ENCODE measurements around the gene C1QB. TPM values are rescaled to one million over a fixed set of nuclear protein-coding genes. Genes with fewer than 3 reads are reported as not detected.
A peak's percentile ranks its signal among the peaks of the same experiment; 100 is the strongest.

The C1QB gene
- total RNA-seq, 2 experiments from 2014 or later = not detected

- H3K36me3 Mint-ChIP-seq (ENCODE audit: low read depth) = no peaks in the 10 kb centered on the region
- ChIA-PET POLR2A (no interaction called here), CTCF (no interaction called here)
These were observed 31.3 kb upstream of the C1QB start for GRCh38 chr1:22621761-22622160.

GRCh38 chr1:22625262-22625925 lies 27.6 kb upstream of the C1QB start:
- Mint-ChIP-seq H3K4me3 (no peak overlapping the region), H3K36me3 (ENCODE audit: low read depth) (no peaks in the 10 kb centered on the region), H3K27ac (no peak overlapping the region), H3K4me1 (no peaks in the 10 kb centered on the region), H3K27me3 (peaks cover 12% of the 10 kb centered on the region), H3K9me3 (no peaks in the 10 kb centered on the region)
- DNase-seq = no peak
- ChIA-PET POLR2A (no interaction called here), CTCF (interaction anchor here (0.5 to 0.7 kb wide), 2 partner anchors 34 to 431 kb away, joined by 3 read pairs; no protein-coding TSS in a partner anchor)

More at GRCh38 chr1:22621761-22622160, 31.3 kb upstream of the C1QB start:
- Mint-ChIP-seq H3K4me3 (no peak overlapping the region), H3K27ac (no peak overlapping the region), H3K9me3 (no peaks in the 10 kb centered on the region), H3K4me1 (no peaks in the 10 kb centered on the region), H3K27me3 (peaks cover 5% of the 10 kb centered on the region)
- DNase-seq = no peak

- ChIA-PET POLR2A (no interaction called here), CTCF (interaction anchor here (1.3 kb wide), 1 partner anchor 9 kb away, joined by 3 read pairs; no protein-coding TSS in a partner anchor)
- Mint-ChIP-seq H3K27ac (no peak overlapping the region), H3K4me3 (no peak overlapping the region), H3K9me3 (no peaks in the 10 kb centered on the region), H3K27me3 (peaks cover 12% of the 10 kb centered on the region), H3K4me1 (no peaks in the 10 kb centered on the region), H3K36me3 (ENCODE audit: low read depth) (no peaks in the 10 kb centered on the region)
- no peak for DNase-seq
These were observed 26.5 kb upstream of the C1QB start for GRCh38 chr1:22626237-22627157.

- Mint-ChIP-seq H3K36me3 (ENCODE audit: low read depth) (no peaks in the 10 kb centered on the region), H3K9me3 (no peaks in the 10 kb centered on the region), H3K4me3 (no peak overlapping the region), H3K4me1 (no peaks in the 10 kb centered on the region), H3K27me3 (peaks cover 15% of the 10 kb centered on the region), H3K27ac (no peak overlapping the region)
- ChIA-PET CTCF (interaction anchor here (1.3 kb wide), 1 partner anchor 10 kb away, joined by 3 read pairs; no protein-coding TSS in a partner anchor), POLR2A (no interaction called here)
- DNase-seq = no peak
These were observed 25.7 kb upstream of the C1QB start for GRCh38 chr1:22627331-22627730.

GRCh38 chr1:22628698-22629444 lies 24.2 kb upstream of the C1QB start:
- no peaks in the 10 kb centered on the region for H3K4me1 Mint-ChIP-seq
- no peak overlapping the region for H3K4me3 Mint-ChIP-seq
- no peak for DNase-seq
- H3K9me3 Mint-ChIP-seq = no peaks in the 10 kb centered on the region
- ChIA-PET CTCF (no interaction called here), POLR2A (no interaction called here)
- peaks cover 15% of the 10 kb centered on the region for H3K27me3 Mint-ChIP-seq
- H3K36me3 Mint-ChIP-seq (ENCODE audit: low read depth) = no peaks in the 10 kb centered on the region
- H3K27ac Mint-ChIP-seq = no peak overlapping the region

- H3K27ac Mint-ChIP-seq = peak overlapping the region; percentile 2
- H3K9me3 Mint-ChIP-seq = no peaks in the 10 kb centered on the region
- H3K36me3 Mint-ChIP-seq (ENCODE audit: low read depth) = no peaks in the 10 kb centered on the region
- no peak for DNase-seq
- H3K4me3 Mint-ChIP-seq = no peak overlapping the region
- POLR2A ChIA-PET = no interaction called here
- CTCF ChIA-PET = no interaction called here
- H3K27me3 Mint-ChIP-seq = peaks cover 15% of the 10 kb centered on the region
- no peaks in the 10 kb centered on the region for H3K4me1 Mint-ChIP-seq
These were observed 23.1 kb upstream of the C1QB start for GRCh38 chr1:22629886-22630285.

GRCh38 chr1:22633697-22634463 lies 19.2 kb upstream of the C1QB start:
- Mint-ChIP-seq H3K27ac (no peak overlapping the region), H3K4me1 (no peaks in the 10 kb centered on the region), H3K36me3 (ENCODE audit: low read depth) (no peaks in the 10 kb centered on the region), H3K9me3 (no peaks in the 10 kb centered on the region), H3K4me3 (no peak overlapping the region), H3K27me3 (peaks cover 16% of the 10 kb centered on the region)
- POLR2A ChIA-PET = interaction anchor here (0.6 kb wide), 1 partner anchor 100 kb away, joined by 8 read pairs; no protein-coding TSS in a partner anchor
- DNase-seq = no peak
- CTCF ChIA-PET = no interaction called here

GRCh38 chr1:22635436-22635835 lies 17.6 kb upstream of the C1QB start:
- no peak overlapping the region for H3K27ac Mint-ChIP-seq

GRCh38 chr1:22636353-22636752 lies 16.7 kb upstream of the C1QB start, which contains the start of gene C1QA:
Gene C1QA, plus strand, starts transcription at chr1:22636628. Its CDS starts 989 bp downstream, at chr1:22637617.
- H3K9me3 Mint-ChIP-seq = no peaks in the 10 kb centered on the region
- H3K4me1 Mint-ChIP-seq = no peaks in the 10 kb centered on the region
- DNase-seq = no peak
- peaks cover 6% of the 10 kb centered on the region for H3K27me3 Mint-ChIP-seq
- ChIA-PET CTCF (interaction anchor here (0.8 kb wide), 1 partner anchor 175 kb away, joined by 3 read pairs; no protein-coding TSS in a partner anchor), POLR2A (interaction anchor here (0.6 kb wide), 1 partner anchor 276 kb away, joined by 3 read pairs; no protein-coding TSS in a partner anchor)
- no peak within 1 kb of the TSS for H3K4me3 Mint-ChIP-seq
- no peak within 1 kb of the TSS for H3K27ac Mint-ChIP-seq
- no peaks in the 10 kb centered on the region for H3K36me3 Mint-ChIP-seq (ENCODE audit: low read depth)

More at GRCh38 chr1:22635436-22635835, 17.6 kb upstream of the C1QB start:
- no peaks in the 10 kb centered on the region for H3K9me3 Mint-ChIP-seq
- no peak for DNase-seq
- H3K27me3 Mint-ChIP-seq = peaks cover 6% of the 10 kb centered on the region
- H3K4me1 Mint-ChIP-seq = no peaks in the 10 kb centered on the region
- no peaks in the 10 kb centered on the region for H3K36me3 Mint-ChIP-seq (ENCODE audit: low read depth)
- no peak overlapping the region for H3K4me3 Mint-ChIP-seq
- ChIA-PET POLR2A (no interaction called here), CTCF (interaction anchor here (0.7 to 0.8 kb wide), 2 partner anchors 174 to 219 kb away, joined by 3 to 5 read pairs; no protein-coding TSS in a partner anchor)

GRCh38 chr1:22636927-22637326 lies 16.1 kb upstream of the C1QB start:
- Mint-ChIP-seq H3K4me1 (no peaks in the 10 kb centered on the region), H3K27me3 (peaks cover 3% of the 10 kb centered on the region), H3K9me3 (no peaks in the 10 kb centered on the region), H3K27ac (no peak overlapping the region), H3K36me3 (ENCODE audit: low read depth) (no peaks in the 10 kb centered on the region), H3K4me3 (no peak overlapping the region)
- ChIA-PET POLR2A (interaction anchor here (0.6 kb wide), 1 partner anchor 277 kb away, joined by 3 read pairs; no protein-coding TSS in a partner anchor), CTCF (no interaction called here)
- no peak for DNase-seq

GRCh38 chr1:22637907-22638445 lies 15.1 kb upstream of the C1QB start:
- no peaks in the 10 kb centered on the region for H3K36me3 Mint-ChIP-seq (ENCODE audit: low read depth)

More at GRCh38 chr1:22637907-22638445, 15.1 kb upstream of the C1QB start:
- CTCF ChIA-PET = no interaction called here
- POLR2A ChIA-PET = no interaction called here
- no peak overlapping the region for H3K27ac Mint-ChIP-seq
- H3K4me1 Mint-ChIP-seq = no peaks in the 10 kb centered on the region
- H3K4me3 Mint-ChIP-seq = no peak overlapping the region
- H3K27me3 Mint-ChIP-seq = peaks cover 3% of the 10 kb centered on the region
- no peak for DNase-seq
- H3K9me3 Mint-ChIP-seq = no peaks in the 10 kb centered on the region
